Measurements from ENCODE around the gene ULK4.

DNA sequence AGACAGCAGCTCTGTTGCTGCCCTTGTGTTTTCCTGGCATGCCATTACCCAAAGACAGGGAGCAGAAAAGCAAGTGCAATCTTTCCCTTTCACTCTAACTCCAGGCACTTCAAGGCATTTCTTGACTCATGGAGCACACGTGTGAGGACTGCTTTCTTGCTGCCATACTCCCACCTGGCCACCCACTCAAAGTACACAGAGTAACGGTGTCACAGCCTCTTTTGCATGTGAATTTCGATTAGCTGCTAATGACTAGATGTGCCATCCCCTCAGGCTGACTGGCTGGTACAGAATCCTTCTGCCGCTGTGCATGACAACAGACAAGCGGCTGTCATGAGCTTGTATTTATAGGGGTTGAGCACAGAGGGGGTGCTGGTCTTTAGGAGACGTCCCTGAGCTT, 382.0 kb downstream of the ULK4 start:
- TF ChIP-seq, protein P1, sequence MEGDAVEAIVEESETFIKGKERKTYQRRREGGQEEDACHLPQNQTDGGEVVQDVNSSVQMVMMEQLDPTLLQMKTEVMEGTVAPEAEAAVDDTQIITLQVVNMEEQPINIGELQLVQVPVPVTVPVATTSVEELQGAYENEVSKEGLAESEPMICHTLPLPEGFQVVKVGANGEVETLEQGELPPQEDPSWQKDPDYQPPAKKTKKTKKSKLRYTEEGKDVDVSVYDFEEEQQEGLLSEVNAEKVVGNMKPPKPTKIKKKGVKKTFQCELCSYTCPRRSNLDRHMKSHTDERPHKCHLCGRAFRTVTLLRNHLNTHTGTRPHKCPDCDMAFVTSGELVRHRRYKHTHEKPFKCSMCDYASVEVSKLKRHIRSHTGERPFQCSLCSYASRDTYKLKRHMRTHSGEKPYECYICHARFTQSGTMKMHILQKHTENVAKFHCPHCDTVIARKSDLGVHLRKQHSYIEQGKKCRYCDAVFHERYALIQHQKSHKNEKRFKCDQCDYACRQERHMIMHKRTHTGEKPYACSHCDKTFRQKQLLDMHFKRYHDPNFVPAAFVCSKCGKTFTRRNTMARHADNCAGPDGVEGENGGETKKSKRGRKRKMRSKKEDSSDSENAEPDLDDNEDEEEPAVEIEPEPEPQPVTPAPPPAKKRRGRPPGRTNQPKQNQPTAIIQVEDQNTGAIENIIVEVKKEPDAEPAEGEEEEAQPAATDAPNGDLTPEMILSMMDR (conservative IDR thresholded peaks at IDR 0.05; ENCODE audit: low read length): no peak
- no peak for TF ChIP-seq EZH2phosphoT487 (IDR thresholded peaks at IDR 0.05; ENCODE audit: borderline replicate concordance)
